Left cardiac atrium (tissue), 4 donors: Measurements from ENCODE around the gene SPTBN5. TPM values are rescaled to one million over a fixed set of nuclear protein-coding genes. Genes with fewer than 3 reads are reported as not detected.
"Not testable (repeated sequence)": the region's sequence is repeated elsewhere in the genome, so short reads cannot be mapped to it uniquely, and the experiment has no call there.

ENCODE experiments used
- ATAC-seq, 2 donors: fragments of 200-7000 bp; cut with Tn5 transposase; one replicate each; pipeline ENCODE4 v1.9.1; 2020; ENCODE audit warnings: mild to moderate bottlenecking in 2 of 2, moderate library complexity in 2 of 2
- DNase-seq: peaks from one replicate; pipeline ENCODE4 v3.0.0-alpha.2; 2020
- intact Hi-C, 2 donors: fragments of 100-400 bp; cut with DNase I; formaldehyde crosslinking; loops; one replicate each; pipeline versions ENCODE4 v1.14.1 to v1.15.1; 2022 to 2023
- total RNA-seq, 2 donors: library from RNA; stranded (reverse); fragmentation: NEBNext Ultra II Directional; extraction: Animal tissue kit (Norgen Biotek cat#: 25700); gene quantifications; one replicate each; pipeline ENCODE4 v1.2.1, GENCODE V29; 2021
- donor health status: DM: no; HTN: yes; CAD: no.
- donor health status: DM: no; HTN: yes; CAD: no; lungs with severe emphysema.
- donor health status: DM: yes; HTN: yes; CAD: no.
- donor health status: Dilated cardiomyopathy.

SPTBN5 gene
- total RNA-seq, 2 donors from 2014 or later = 1.7 to 2.5 TPM

- ATAC-seq (no peak), DNase-seq (no peak)
- intact Hi-C loops = no loop called here
Observed at GRCh38 chr15:41840673-41841072, 53.2 kb downstream of the SPTBN5 start.

DNA sequence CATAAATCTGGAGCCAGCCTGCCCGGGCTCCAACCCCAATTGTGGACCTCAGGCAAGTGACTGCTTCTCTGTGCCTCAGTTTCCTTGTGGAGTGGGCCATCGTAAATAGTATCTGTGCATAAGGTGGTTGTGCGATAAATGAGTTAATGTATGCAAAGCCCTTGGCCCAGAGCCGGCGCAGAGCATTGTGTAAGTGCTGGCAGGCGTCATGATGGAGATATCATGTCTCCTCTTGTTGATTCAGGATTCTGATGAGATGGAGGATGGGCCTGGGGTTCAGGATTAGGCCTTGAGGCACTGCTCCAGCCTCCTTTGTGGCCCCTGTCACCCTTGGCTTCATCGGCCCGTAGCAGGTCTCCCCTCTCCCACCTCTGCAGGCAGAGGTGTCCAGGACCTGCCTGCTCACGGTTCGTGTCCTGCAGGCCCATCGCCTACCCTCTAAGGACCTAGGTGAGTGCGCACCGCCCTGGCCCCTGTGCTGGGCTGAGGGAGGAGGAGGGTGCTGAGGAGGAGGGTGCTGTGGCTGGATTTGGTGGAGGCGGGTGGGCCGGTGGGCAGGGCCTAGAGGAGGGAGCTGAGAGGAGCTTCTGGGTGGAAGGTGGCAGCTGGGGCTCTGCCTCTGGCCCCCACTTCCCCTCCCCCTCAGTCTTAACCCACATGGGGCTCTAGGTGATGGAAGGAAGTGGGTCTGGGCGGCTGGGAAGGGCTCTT, 53.9 kb downstream of the SPTBN5 start:
- ATAC-seq = no peak
- intact Hi-C loops = no loop called here
- no peak for DNase-seq

DNA sequence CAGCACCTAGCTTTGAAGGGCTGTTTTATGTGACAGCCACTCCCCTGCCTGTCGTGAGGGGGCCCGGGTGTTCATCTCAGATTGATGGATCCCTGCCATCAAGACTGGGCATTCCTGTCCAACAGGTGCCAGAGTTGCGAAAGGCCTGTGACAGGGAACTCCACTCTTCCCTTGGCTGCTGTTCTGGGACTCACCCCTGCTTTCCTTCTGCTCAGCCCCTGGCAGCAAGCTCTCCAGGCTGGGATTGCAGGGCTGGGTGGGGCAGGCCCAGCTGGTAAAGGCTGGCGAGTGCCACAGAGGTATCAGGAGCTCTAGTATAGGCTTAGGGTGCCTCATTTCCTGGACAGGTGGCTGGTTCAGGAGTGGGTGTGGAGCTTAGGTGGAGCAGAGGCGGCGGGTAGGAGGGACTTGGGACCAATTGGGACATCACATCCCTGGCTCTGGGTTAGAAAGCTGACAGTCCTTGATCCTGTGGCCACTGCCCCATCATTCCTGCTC, 55.4 kb downstream of the SPTBN5 start, which contains the start of gene PLA2G4B:
TSS of gene PLA2G4B (plus strand) at position 448 of the 498 bp plus-strand sequence. CDS start 67 bp downstream, outside the sequence.
- intact Hi-C loops = no loop called here
- ATAC-seq (no peak), DNase-seq (no peak)

DNA sequence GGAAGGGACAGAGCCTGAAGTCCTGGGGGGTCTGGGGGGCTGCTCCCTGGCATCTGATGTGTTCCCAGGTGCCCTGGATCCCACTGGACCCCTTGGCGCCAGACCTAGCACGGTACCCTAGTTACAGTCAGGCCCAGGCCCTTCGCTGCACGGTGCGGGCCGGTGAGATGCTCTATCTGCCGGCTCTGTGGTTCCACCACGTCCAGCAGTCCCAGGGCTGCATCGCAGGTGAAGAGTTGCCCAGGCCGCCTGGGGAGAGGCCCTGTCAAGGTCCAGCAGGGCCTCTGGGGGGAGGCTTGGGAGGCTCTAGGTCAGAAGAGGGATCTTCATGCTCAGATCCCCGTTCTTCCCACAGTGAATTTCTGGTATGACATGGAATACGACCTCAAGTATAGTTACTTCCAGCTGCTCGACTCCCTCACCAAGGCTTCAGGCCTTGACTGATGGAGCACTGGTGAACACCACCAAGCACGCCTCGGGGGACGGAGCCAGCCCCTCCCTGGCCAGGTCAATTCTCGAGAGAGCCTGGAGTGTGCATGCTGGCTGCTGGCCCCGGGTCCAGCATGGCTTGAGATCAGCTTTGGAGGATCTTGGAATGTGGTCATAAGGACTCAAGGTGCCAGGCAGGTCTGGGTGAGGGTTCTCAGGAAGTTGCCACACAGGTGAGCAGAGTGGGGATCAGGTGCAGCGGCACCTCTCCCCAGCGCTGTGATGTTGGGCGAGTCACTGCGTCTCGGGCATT, 57.0 kb downstream of the SPTBN5 start:
- DNase-seq = no peak
- intact Hi-C loops = no loop called here
- ATAC-seq = no peak

- ATAC-seq = no peak
- no peak for DNase-seq
- intact Hi-C loops = no loop called here
Observed at GRCh38 chr15:41836073-41836472, 57.8 kb downstream of the SPTBN5 start.

GRCh38 chr15:41834096-41834495, 59.8 kb downstream of the SPTBN5 start:
- DNase-seq (no peak), ATAC-seq (no peak)
- intact Hi-C loops = no loop called here

- intact Hi-C loops = no loop called here
- no peak for ATAC-seq
- DNase-seq = no peak
Observed at GRCh38 chr15:41832875-41833274, 61.0 kb downstream of the SPTBN5 start.

DNA sequence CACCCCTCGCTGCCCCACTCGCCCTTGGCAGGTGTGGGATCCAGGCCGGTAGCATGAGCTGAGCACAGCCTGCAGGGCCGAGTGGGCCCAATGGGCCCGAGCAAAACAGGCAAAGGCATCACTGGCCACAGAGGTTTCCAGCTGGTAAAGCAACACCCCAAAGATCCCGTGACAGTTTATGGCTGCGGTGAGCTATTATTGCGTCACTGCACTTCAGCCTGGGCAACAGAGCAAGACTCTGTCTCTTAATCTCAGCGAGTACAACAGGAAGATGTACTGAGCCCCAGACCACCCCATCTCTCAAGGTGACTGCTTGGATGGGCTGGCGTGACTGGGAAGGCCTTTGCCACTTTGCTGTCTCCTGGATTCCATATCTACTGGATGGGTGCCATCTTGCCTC, 61.6 kb downstream of the SPTBN5 start:
- DNase-seq (no peak), ATAC-seq (no peak)
- intact Hi-C loops = no loop called here

GRCh38 chr15:41831291-41831690, 62.6 kb downstream of the SPTBN5 start:
- intact Hi-C loops = not testable (repeated sequence)

DNA sequence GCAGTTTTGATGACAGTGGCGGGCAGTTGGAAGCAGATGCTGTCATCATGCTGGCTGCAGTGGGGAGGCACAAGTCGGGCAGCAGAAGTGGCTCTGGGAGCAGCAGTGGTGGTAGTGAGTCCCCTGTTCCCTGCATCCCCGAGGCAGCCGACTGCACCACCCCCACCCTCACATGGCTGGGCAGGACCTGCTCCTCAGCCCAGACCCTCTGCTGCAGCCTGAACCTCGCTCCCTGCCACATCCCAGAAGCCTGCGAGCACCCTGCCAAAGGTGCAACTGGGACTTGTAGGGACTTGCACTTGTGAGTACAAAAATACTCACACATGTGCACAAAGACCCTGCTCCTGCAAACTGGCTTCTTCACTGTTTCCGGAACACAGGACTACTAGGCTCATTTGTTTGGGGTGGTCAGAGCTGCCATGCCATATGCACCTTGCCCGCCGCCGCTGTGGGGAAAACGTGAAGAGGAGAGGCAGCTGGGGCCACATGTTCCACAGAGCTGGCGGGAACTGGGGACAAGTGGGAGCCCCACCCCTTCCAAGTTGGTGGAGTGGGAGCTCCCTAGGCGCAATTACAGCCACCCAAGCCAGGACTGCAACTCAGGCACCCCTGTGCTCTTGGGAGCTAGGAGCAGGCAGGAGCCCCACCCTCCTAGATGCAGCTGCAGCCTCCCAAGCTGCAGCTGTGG, 63.8 kb downstream of the SPTBN5 start:
- intact Hi-C loops = no loop called here
- DNase-seq = no peak
- no peak for ATAC-seq

More at GRCh38 chr15:41831291-41831690, 62.6 kb downstream of the SPTBN5 start:
- not testable (repeated sequence) for DNase-seq, ATAC-seq

DNA sequence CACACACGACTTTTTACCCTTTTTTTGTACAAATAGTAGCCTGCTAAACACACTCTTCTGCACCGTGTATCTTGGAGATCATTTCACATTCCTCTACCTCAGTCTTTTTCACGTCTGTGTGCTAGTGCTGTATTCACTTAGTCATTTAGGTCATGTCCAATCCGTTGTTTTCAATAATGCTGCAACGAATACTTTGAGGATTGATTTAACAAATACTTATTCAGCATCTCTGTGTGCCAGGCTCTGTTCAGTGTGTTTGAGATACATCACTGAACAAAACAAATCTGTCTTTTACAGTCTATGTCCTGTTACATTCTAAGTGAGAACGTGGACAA, 65.1 kb downstream of the SPTBN5 start:
- no peak for DNase-seq
- intact Hi-C loops = no loop called here

DNA sequence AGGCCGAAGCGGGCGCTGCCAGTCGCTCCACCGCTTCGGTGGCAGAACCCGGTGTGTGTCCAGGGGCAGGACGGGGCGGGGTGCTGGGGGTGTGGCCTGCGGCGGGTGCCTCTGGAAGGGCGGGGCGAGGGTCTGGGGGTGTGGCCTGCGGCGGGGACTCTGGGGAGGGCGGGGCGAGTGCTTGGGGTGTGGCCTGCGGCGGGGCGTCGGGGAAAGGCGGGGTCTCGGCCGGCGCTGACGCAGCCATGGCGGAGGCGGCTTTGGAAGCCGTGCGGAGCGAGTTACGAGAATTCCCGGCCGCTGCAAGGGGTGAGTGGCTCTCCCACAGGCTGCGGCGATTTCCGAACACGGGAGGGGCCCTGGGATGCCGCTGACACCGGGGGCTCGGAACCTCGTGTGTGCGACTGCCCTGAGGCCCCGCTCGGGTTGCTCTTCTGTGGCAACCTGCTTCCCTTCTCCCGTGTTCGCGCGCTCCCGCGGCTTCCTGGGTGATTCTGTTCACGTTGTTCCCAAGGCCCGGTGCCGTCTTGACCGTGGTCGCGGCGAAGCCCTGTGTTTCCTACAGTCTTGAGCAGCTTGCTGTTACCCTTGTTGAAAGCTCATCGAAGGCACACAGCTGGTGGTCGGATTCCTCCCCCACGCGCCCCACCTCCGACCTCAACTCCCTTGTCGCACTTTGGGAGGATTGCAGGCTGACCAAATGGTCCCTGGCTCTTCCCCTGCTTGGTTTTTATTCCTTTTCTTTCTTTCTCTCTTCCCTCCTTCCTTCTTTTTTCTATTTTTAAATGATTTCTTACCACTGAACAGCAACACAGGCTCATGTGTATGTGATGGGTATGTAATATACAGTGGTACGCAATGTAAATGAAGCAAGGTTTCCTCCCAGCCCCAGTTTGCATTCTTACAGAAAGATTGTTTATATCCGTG, 65.7 kb downstream of the SPTBN5 start, which contains the start of gene JMJD7:
TSS of gene JMJD7 (plus strand) at position 213 of the 927 bp plus-strand sequence. CDS start at position 246, 33 bp downstream.
- DNase-seq = peak; percentile 96
- peak; percentile 97 for ATAC-seq
- intact Hi-C loops = no loop called here

More for the DNA sequence above, 65.1 kb downstream of the SPTBN5 start:
- no peak for ATAC-seq

GRCh38 chr15:41827290-41827879, 66.5 kb downstream of the SPTBN5 start:
- peak in 1 of 2 donors; percentile 19 for ATAC-seq
- no peak for DNase-seq
- intact Hi-C loops = no loop called here

DNA sequence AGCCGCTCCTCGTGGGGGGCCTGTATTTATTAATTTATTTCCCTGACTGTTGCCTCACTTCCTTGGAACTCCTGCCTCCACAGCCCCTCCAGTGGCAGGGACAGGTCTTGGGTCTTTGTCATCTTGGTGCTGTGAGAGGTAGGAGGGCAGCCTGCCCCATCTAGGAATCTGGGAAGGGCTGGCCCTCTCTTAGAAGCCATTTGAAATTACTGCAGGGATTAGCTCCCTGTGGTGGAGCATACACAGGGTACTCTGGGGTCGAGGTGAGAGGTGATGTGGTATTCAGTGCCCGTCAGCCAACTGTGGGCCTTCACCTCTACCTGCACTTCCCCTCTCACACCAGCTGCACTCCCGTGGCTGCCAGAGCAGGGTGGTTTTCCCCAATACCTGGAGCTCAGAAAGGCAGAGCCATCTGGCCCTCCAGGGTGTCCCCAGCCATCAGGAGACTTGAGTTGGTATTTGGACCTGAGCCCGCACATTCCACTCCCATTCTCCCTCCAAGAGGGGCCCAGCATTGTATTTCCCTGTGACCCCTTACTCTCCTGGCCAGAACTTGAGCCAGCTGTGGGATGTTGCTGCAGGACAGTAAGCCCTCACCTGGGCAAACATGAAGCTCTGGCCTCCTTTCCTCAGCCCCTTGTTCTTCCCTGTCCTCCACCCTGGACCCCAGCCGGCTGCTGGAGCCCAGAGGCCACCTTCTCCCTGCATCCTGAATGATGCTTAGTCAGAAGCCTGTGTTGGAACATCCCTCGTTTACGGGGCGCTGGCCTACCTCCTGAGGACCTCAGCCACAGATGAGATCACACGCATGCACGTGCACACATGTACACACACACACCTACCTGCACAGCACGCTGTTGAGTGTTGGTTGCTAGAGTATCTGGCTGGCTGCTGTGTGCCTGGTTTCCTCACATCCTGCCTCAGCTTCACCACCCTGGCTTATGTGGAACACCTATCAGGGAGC, 68.0 kb downstream of the SPTBN5 start:
- DNase-seq (no peak), ATAC-seq (no peak)
- intact Hi-C loops = no loop called here

DNA sequence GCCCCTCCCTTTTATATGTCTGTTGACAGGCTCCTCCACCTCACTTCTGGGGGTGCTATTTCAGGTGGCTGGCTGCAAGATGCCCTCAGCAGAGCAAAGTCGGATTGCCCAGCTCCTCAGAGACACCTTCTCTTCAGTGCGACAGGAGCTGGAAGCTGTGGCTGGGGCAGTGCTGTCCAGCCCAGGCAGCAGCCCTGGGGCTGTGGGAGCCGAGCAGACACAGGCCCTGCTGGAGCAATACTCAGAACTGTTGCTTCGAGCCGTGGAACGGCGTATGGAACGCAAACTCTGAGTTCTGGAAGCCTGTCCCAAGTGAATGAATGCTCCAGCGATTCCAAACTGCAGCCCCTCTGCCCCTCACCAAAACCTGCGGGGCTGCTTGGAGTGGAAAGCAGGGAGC, 68.7 kb downstream of the SPTBN5 start:
- no peak for ATAC-seq
- DNase-seq = no peak
- intact Hi-C loops = no loop called here

DNA sequence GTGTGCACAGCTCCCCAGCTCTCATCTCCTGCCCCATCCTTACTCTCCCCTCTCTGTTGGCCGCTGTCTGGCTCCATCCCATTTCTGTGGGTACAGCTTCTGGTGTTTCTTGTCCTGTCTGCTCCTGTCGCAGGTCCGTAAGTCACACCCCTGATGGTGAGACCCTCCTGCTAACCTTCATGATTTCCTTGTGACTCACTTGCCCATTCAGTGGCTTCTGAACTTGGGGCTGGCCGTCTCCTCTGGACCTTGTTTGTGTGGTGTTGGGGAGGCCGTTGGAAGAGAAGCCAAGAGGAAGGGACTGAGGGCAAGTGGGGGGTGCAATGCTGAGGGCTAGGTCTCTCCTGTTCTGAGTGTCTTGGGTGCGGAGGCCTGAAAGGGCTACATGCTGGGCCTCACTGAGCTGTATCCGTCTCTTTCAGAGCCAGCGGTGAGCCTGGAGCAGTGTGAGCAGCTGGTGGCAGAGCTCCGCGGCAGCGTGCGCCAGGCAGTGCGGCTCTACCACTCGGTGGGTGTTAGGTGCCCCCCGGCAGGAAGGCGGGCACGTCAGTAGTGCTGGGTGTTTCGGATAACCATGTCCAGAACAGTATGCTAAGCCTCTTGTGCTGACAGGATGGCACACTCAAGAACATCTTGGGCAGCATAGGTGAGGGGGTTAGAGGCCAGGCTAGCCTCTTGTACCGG, 69.6 kb downstream of the SPTBN5 start:
- DNase-seq = no peak
- ATAC-seq = no peak
- intact Hi-C loops = no loop called here

- ATAC-seq (no peak), DNase-seq (no peak)
- intact Hi-C loops = no loop called here
Observed at GRCh38 chr15:41823502-41823901, 70.4 kb downstream of the SPTBN5 start.
